T-helper 22 cell (primary cell): ENCODE data around the gene CDC42SE2.
"Not testable (repeated sequence)": the region's sequence is repeated elsewhere in the genome, so short reads cannot be mapped to it uniquely, and the experiment has no call there.

Experiments
- DNase-seq: peaks from one replicate; pipeline ENCODE4 v3.0.0-alpha.2; 2020; ENCODE audit warnings: low read depth

CDC42SE2 gene

GRCh38 chr5:131250751-131251475 lies 12.9 kb upstream of the CDC42SE2 start:
- DNase-seq: no peak

- DNase-seq: peak; percentile 83
These were observed 11.1 kb upstream of the CDC42SE2 start for GRCh38 chr5:131252824-131253171.

DNA sequence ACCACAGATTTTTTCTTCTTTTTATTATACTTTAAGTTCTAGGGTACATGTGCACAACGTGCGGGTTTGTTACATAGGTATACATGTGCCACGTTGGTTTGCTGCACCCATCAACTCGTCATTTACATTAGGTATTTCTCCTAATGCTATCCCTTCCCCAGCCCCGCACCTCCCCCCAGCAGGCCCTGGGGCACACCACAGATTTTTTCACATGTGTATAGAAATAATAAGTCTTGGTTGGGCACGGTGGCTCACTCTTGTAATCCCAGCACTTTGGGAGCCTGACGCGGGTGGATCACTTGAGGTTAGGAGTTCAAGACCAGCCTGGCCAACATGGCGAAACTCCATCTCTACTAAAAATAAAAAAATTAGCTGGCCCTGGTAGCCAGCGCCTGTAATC lies 9.8 kb upstream of the CDC42SE2 start:
- DNase-seq: not testable (repeated sequence)

- DNase-seq: no peak
These were observed 9.1 kb upstream of the CDC42SE2 start for GRCh38 chr5:131254741-131255140.

DNA sequence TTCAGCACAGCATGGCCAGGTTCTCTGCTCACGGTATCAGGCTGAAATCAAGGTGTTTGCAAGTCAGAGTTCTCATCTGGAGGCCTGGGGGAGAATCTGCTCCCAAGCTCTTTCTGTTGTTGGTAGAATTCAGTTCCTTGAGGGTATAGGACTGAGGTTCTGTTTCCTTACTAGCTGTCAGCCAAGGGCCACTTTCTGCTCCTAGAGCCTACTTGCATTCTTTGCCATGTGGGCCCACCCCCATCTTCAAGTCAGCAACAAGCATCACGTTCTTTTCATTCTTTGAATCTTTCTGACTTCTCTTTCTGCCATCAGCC lies 7.4 kb upstream of the CDC42SE2 start:
- DNase-seq: no peak

GRCh38 chr5:131258733-131259132 lies 5.1 kb upstream of the CDC42SE2 start:
- no peak for DNase-seq

- no peak for DNase-seq
These were observed 4.5 kb upstream of the CDC42SE2 start for GRCh38 chr5:131259326-131259725.

DNA sequence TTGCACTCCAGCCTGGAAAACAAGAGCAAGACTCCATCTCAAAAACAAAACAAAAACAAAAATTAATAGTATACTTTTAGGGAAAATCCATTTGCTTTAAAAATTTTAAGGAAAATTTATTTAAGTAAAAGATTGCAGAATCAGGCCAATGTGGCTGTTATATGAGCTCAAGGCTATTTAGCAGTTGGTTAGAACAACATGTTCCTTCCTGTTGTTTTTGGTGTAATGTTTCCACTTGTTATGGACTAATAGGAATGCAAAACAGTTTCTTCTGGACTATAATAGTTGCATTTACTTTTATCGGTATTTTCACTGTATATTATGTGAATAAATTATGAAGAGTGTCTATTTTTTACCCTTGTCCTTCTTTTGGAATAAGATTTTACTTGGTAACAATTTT lies 3.0 kb upstream of the CDC42SE2 start:
- no peak for DNase-seq

DNA sequence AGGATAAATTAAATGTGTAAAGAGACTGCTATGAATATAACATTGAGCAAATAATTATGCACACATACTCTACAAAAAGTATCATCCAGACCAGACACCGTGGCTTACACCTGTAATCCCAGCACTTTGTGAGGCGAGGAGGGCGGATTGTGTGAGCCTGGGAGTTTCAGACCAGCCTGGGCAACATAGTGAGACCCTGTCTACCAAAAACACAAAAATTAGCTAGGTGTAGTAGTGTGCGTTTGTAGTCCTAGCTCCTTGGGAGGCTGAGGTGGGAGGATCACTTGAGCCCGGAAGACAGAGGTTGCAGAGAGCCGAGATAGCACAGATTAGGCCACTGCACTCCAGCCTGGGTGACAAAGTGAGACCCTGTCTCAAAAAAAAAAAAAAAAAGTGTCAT lies 2.4 kb upstream of the CDC42SE2 start:
- no peak for DNase-seq

GRCh38 chr5:131262953-131263541 lies 806 bp upstream of the CDC42SE2 start:
- no peak for DNase-seq

DNA sequence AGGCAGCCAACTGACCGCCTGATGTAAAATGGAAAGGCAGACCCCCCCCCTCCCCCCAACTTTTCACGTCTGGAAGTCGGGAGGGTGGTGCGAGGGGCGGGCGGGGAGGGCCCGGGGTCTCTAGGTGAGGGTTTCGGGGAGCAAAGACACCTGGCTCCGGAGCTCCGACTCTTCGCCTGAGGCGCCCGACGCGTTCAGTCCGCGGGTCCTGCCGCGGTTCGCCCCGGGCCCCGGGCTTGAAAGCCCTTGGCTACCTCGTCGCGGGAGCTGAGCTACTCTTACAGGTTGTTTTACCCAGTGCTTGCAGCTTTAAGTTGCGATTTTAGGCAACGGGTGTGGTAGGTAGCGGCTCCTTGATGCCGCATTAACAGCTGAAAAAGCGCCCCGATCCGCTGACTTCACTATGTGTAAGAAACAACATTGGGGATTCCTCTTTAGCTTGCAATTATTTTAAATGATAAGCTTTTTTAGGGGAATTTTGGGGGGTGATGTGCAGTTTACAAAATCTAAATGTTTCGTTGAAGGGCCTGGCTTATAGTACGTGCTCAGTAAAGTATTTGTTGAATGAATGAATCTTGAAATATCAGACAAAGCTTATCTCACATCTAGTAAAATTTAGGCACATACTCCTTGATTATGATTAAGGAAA lies 722 bp downstream of the CDC42SE2 start:
- no peak for DNase-seq

- no peak for DNase-seq
These were observed 1.5 kb downstream of the CDC42SE2 start for GRCh38 chr5:131265311-131265803.

GRCh38 chr5:131266370-131267060 lies 2.7 kb downstream of the CDC42SE2 start:
- DNase-seq: no peak

- no peak for DNase-seq
These were observed 5.0 kb downstream of the CDC42SE2 start for GRCh38 chr5:131268758-131269370.

DNA sequence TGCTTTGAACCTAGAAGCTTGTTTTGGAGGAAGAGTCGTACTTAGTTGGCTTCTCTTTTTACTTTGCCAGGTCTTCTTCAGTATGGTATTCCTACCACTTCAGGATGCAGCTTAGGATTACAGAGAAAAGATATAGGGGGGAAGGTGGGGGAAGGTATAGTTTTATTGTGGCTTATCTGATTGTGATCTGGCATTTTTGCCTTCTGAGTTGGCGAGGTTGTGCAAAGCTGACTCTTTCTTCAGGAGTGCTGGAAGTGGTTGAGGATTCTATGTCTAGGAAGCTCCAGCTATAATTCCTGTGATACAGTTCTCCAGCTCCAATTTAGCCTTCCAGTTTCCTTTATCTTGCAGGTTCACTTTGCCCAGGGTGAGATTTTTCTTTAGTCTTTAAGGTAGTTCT lies 7.0 kb downstream of the CDC42SE2 start:
- no peak for DNase-seq

DNA sequence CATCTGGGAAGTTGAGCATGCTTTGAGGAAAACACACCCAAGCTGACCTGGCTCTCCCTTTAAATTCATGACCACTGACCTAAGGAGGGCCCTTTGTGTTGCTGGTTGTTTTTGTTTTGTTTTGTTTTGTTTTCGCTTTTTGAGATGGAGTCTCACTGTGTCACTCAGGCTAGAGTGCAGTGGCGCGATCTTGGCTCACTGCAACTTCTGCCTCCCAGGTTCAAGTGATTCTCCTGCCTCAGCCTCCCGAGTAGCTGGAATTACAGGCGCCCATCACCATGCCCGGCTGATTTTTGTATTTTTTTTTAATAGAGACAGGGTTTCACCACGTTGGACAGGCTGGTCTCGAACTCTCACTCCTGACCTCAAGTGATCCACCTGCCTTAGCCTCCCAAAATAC lies 8.0 kb downstream of the CDC42SE2 start:
- DNase-seq: not testable (repeated sequence)

GRCh38 chr5:131272307-131272706 lies 8.5 kb downstream of the CDC42SE2 start:
- DNase-seq: no peak

- no peak for DNase-seq
These were observed 8.9 kb downstream of the CDC42SE2 start for GRCh38 chr5:131272724-131273123.

- no peak for DNase-seq
These were observed 10.6 kb downstream of the CDC42SE2 start for GRCh38 chr5:131274326-131275063.

DNA sequence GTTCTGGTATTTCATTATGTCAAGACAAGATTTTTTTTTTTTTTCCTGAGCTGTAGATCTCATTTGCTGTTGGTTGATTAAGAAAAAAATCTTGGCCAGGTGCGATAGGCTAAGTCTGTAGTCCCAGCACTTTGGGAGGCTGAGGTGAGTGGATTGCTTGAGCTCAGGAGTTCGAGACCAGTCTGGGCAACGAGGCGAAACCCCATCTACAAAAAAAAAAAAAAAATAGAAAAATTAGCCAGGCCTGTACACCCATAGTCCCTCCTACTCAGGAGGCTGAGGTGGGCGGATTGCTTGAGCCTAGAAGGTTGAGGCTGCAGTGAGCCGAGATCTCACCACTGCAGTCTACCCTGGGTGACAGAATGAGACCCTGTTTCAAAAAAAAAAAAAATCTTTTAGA lies 12.2 kb downstream of the CDC42SE2 start:
- no peak for DNase-seq

DNA sequence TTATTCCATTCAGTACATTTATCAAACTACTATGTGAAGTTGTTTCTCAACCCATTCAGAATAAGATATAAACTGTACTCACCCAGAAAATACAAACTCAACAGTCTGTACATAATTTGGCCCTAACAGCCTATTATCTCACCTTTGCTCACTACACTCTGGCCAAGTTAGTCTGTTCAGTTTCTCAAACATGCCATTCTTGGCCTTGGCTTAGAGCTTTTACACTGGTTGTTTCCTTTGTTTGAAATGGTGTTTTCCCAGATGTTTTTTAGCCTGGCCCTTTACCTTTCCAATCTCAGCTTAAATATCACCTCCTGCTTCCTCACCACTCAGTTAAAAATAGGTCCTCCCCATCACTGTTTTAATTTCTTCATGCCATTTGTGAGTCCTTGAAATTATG lies 13.6 kb downstream of the CDC42SE2 start:
- no peak for DNase-seq
